Gastrocnemius medialis (tissue), 4 donors: ENCODE results near the gene JAK3.

ENCODE experiments used
- POLR2A ChIP-seq, 2 donors: fragments of 450-650 bp; IDR thresholded peaks; one replicate each; pipeline ENCODE4 v1.6.1; 2017; ENCODE audit warnings: antibody characterized with exemption in 2 of 2, mild to moderate bottlenecking in 2 of 2, moderate library complexity in 2 of 2
- TF ChIP-seq, protein P1 (sequence below), 5 experiments: fragments of 450-650 bp in 3 of 5; fragments of 200-600 bp in 2 of 5; sonication (generic) in 2 of 5; IDR thresholded peaks in 4 of 5; conservative IDR thresholded peaks in 1 of 5; 1 replicate in 4 of 5; 2 replicates in 1 of 5; pipeline ENCODE4 v1.5.1; 2016 to 2019; ENCODE audit warnings: antibody characterized with exemption in 5 of 5, mild to moderate bottlenecking in 3 of 5, moderate library complexity in 3 of 5

- TF ChIP-seq, protein P1, sequence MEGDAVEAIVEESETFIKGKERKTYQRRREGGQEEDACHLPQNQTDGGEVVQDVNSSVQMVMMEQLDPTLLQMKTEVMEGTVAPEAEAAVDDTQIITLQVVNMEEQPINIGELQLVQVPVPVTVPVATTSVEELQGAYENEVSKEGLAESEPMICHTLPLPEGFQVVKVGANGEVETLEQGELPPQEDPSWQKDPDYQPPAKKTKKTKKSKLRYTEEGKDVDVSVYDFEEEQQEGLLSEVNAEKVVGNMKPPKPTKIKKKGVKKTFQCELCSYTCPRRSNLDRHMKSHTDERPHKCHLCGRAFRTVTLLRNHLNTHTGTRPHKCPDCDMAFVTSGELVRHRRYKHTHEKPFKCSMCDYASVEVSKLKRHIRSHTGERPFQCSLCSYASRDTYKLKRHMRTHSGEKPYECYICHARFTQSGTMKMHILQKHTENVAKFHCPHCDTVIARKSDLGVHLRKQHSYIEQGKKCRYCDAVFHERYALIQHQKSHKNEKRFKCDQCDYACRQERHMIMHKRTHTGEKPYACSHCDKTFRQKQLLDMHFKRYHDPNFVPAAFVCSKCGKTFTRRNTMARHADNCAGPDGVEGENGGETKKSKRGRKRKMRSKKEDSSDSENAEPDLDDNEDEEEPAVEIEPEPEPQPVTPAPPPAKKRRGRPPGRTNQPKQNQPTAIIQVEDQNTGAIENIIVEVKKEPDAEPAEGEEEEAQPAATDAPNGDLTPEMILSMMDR (IDR thresholded peaks at IDR 0.05 in 4 of 5, conservative IDR thresholded peaks at IDR 0.05 in 1 of 5), result no peak
- TF ChIP-seq POLR2A (IDR thresholded peaks at IDR 0.05), result no peak
These were observed 15.9 kb upstream of the JAK3 start for GRCh38 chr19:17863520-17864182.
